Fibroblast of skin of scalp (primary cell): ENCODE results near the gene PLD1.
"Not testable (repeated sequence)": the region's sequence is repeated elsewhere in the genome, so short reads cannot be mapped to it uniquely, and the experiment has no call there.

ENCODE experiments used
- DNase-seq: peaks from one replicate; pipeline ENCODE4 v3.0.0-alpha.2; 2013

The PLD1 gene

DNA sequence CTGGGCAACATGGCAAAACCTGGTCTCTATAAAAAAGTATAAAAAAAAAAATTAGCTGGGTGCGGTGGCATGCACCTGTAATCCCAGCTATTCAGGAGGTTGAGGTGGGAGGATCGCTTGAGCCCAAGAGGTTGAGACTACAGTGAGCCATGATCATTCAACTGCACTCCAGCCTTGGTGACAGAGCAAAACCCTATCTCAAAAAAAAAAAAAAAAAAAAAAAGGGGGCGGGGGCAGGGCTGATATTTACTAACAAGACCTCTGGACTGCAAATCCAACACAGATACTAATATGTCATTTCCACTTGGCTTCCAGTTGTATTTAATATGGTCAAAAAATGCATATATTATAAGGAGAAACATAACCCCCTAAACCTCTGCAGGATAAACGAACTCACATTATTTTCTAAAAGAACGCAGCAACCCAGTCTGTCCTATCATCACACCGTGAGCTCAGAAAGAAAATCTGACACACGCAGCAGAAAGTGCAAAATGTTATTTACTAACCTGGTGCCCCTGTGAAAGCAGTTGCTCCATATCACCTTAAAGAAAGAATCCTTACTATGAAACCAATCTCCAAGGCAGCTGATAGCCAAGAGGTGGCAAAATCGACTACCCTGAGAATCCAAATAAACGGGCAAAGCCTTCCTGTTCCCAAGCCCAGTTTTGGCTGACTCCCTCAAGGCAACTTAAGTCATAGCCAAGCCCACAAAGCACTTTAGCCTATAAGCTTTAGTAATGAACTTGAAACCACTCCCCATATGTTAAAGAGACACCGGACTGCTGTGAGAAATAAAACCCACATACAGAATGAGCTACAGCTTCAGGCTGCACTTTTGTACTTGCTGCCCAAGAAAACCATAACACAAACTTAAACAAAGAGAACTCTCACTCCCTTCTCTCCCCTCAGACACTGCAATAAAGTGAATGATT, 39.3 kb downstream of the PLD1 start:
- peak; percentile 76 for DNase-seq

DNA sequence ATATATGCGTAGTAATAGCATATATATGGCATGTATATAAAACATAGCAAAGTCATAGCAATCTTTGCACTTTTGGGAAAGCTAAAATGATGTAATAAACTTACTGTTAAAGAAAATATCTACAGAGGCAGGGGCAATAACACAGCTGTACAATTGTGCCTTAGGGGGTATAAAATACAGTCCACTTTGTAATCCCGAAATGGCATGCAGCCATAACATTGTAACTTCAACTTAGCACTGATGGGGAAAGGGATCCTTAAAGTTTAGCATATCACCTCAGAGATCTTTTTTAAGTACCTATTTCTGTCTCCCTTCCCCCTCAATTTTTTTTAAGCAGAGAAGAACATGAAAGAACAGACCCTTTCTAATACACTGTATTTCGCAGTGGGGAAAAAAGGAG, 40.8 kb downstream of the PLD1 start:
- DNase-seq: no peak

GRCh38 chr3:171768986-171769385, 41.3 kb downstream of the PLD1 start:
- no peak for DNase-seq

- DNase-seq: no peak
Observed at GRCh38 chr3:171768281-171768900, 41.9 kb downstream of the PLD1 start.

DNA sequence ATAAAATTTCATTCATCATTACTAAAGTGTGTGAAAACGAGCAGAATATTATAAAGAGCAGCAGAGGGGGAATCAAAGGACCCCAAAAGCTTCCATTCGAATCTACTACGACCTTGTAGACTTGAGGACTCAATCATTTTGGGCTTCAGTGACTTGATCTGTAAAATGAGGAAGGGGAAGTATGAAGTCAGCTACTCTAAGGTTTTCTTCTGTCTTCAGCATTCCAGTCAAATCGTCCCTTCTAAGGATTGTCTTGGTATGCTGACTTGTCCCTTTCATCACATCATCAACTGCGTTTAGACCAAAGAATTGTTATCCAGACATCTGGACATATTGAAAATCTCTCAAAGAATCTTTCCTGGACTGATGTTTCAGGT, 44.8 kb downstream of the PLD1 start:
- no peak for DNase-seq

- no peak for DNase-seq
Observed at GRCh38 chr3:171763392-171763791, 46.9 kb downstream of the PLD1 start.

- no peak for DNase-seq
Observed at GRCh38 chr3:171760477-171760876, 49.8 kb downstream of the PLD1 start.

DNA sequence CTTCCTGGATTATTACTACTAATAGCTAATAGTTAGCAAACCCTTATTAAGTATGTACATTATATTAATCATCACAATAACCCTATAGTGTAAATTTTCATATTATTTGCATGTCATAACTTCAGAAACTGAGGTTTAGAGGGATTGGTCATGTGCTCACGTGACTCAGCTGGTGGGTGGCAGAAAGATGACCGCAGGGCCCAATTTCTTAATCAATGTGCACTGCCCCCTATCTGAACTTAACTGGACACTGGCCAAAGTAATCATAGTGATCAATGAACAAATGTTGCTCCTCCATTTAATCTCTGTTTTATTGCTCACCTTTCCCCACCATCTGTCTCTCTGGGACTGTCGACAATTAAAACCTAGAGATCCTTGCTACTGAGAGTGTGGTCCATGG, 52.2 kb downstream of the PLD1 start:
- DNase-seq: no peak

DNA sequence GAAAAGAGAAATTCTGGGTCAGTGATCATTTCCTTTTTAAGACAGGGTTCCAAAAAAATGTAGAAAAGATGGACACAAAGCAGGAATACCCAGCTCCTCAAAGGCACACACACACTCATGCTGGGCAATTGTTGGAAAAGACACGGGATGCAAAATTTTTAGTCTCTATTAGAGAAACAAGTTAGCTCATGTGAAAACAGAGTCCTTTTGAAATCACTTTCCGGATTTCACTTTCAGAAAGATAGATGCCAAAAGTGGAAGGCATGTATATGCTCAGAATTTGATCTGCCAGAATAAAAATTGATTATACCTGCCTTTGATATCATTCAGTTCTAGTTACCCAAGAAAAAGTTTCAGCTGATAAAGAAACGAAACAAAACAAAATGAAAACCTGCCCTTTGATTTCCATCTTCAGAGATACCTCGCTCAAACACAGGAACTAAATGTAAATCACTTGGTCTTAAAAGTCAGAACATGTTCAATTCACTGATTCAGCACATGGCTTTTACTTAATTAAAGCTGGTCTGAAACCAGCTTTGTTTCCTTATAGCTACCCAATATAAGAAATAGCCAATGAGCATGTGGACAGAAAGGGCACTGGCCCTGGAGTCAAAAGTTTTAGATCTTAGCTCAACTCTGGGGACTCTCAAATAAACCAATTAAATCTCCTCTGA, 52.8 kb downstream of the PLD1 start:
- no peak for DNase-seq

GRCh38 chr3:171755656-171756055, 54.6 kb downstream of the PLD1 start:
- no peak for DNase-seq

GRCh38 chr3:171755015-171755589, 55.2 kb downstream of the PLD1 start:
- no peak for DNase-seq

DNA sequence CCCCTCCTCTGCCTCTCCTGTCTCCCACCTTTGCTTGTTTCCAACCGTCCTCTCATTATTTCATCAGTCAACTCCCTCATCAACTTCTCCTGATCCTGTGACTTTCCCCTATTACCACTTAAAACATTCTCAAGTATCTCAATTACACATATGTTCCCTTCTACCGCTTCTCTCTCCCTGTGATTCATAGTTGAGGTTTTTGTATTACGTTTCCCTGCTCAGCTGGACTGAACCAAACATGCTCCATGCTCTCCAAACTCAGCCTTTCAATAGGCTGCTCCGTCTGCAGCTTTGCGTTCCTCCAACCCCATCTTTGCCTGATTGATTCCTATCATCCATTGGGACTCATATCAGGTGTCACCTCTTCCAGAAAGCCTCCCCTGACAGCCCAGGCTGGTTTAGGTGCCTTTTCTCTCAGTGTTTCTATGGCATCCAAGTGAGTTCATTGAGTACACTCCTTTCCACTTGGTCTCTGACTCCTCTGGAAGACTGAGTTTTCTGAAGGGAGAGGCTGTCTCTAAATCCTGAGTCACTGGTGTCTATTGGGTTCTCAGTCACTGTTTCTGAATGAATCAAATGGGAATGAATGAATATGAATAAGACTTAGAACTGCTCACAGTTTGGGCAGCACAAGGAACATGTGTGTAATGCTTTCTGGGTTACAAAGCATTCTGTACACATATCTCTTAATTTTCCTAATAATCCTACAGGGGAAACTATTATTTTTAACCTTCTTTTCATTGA, 56.4 kb downstream of the PLD1 start:
- peak; percentile 76 for DNase-seq

GRCh38 chr3:171753025-171753472, 57.2 kb downstream of the PLD1 start:
- DNase-seq: no peak

DNA sequence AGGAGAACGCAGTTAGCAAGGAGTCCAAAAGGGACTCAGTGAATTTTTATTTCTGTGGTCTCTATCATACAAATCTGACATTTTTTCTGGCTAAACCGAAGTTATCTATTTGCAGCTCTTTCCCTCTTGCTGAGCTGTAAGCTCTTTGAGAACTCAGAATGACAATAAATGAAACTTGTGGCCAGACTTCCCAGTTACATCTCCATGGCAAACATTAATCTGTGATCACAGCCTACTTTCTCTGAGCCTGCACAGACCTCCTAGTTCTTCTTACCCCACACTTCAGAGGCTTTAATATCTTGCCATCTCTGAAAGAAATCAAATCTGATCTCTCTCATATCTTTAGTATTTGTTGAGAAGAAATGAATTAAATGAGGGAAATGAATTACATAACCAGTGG, 58.0 kb downstream of the PLD1 start:
- DNase-seq: no peak

DNA sequence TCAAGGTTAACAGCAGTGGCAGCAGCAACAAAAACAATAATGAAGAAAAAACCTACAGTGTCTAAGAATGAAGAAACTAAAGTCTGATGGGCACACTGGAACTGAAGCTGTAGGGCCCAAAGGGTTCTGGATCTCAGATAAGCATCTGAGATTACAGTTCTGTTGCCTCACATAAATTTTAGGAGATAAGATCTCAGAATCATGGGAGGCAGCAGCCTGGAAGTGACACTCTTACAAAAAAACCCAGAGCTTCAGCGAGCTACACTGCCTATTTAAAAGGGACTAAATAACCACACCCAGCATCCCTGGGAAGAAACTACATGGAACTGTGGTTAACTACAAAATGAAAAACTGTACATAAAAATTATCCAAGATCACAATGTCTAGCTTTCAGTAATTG, 61.2 kb downstream of the PLD1 start:
- no peak for DNase-seq

- peak; percentile 37 for DNase-seq
Observed at GRCh38 chr3:171748064-171748924, 62.0 kb downstream of the PLD1 start.

DNA sequence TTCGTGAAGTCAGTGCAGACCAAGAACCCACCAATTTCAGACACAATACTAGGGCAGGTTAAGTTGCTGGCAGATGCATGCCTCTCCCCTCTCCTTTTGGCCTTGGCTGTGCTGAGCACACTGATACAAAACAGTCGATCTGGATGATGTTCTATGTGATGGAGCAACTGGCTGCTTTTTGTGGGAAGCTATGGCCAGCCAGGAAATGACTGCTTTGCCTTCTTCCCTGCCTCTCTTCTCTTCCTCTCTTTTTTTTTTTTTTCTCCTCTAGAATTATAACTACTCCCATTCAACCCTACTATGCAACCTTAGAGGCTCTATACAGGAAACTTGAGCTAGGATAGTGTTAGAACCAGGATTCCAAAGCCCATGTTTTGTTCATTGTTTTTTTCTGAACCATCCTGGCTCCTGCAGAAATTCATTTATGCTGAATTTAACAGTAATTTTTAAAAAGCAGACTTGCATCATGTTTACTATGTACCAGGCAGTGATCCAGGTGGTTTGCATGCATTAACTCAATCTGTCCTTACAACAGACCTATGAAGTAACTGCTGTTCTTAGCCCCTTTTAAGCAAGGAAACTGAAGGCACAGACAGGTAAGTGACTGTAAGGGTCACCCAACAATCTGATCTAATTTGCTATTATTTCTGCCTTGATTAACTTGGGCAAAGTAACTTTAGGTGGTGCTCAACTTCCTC, 62.9 kb downstream of the PLD1 start:
- DNase-seq: no peak

- not testable (repeated sequence) for DNase-seq
Observed at GRCh38 chr3:171746320-171747222, 63.7 kb downstream of the PLD1 start.

- no peak for DNase-seq
Observed at GRCh38 chr3:171745577-171746319, 64.5 kb downstream of the PLD1 start.
